ENCODE data around the gene SPDYE6. TPM values are rescaled to one million over a fixed set of nuclear protein-coding genes. Genes with fewer than 3 reads are reported as not detected.

SPDYE6 gene
- total RNA-seq, 1 donor from 2014 or later, result not detected

DNA sequence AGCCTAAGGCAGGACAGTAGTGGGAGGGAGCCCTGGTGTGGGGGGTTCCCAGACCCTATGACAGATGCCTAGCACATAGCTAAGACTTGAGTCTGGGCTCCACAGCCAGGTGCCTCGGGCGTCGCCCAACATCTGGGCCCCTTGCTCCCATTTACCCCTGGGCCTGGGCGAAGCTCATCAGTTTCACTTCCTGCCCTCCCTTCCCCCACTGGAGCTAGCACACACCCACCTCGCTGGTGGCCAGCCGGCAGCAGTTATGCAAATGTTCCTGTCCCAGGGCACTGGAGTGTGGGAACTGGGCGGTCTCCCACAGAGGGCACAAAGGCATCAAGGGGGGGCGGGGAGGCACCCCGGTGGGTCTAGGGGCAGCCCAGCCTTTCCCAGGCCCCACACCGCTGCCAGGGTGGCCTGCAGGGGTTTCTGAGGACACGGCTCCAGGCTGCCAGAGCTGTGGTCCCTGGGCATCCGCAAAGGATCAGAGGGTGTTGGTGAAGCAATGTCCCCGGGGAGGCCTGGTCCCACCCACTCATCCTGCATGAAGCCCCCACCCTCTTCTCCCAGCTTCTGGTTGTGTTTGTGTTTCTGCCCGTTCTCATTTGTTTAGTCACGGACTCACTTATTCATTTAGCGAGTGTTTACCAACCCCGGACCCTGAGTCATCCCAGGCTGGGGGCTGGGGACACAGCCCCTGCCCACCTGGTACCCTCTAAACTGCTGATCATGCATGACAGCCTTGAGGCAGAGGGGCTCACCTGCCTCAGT is 49.1 kb downstream of the SPDYE6 start:
- Mint-ChIP-seq H3K9me3 (ENCODE audit: unreplicated experiment) (no peaks in the 10 kb centered on the region), H3K36me3 (ENCODE audit: unreplicated experiment) (peaks cover 7% of the 10 kb centered on the region), H3K27ac (ENCODE audit: unreplicated experiment) (peak overlapping the region; percentile 79), H3K4me1 (ENCODE audit: unreplicated experiment) (peaks cover 51% of the 10 kb centered on the region), H3K4me3 (ENCODE audit: unreplicated experiment) (no peak overlapping the region), H3K27me3 (ENCODE audit: unreplicated experiment) (no peaks in the 10 kb centered on the region)
- TF ChIP-seq, protein P1, sequence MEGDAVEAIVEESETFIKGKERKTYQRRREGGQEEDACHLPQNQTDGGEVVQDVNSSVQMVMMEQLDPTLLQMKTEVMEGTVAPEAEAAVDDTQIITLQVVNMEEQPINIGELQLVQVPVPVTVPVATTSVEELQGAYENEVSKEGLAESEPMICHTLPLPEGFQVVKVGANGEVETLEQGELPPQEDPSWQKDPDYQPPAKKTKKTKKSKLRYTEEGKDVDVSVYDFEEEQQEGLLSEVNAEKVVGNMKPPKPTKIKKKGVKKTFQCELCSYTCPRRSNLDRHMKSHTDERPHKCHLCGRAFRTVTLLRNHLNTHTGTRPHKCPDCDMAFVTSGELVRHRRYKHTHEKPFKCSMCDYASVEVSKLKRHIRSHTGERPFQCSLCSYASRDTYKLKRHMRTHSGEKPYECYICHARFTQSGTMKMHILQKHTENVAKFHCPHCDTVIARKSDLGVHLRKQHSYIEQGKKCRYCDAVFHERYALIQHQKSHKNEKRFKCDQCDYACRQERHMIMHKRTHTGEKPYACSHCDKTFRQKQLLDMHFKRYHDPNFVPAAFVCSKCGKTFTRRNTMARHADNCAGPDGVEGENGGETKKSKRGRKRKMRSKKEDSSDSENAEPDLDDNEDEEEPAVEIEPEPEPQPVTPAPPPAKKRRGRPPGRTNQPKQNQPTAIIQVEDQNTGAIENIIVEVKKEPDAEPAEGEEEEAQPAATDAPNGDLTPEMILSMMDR (IDR thresholded peaks at IDR 0.05), result no peak
- peak; percentile 93 for DNase-seq (ENCODE audit: extremely low spot score, unreplicated experiment)

GRCh38 chr7:102305414-102306268 is 50.6 kb downstream of the SPDYE6 start:
- Mint-ChIP-seq H3K27ac (ENCODE audit: unreplicated experiment) (peak overlapping the region; percentile 79), H3K4me3 (ENCODE audit: unreplicated experiment) (no peak overlapping the region), H3K27me3 (ENCODE audit: unreplicated experiment) (no peaks in the 10 kb centered on the region), H3K9me3 (ENCODE audit: unreplicated experiment) (no peaks in the 10 kb centered on the region), H3K4me1 (ENCODE audit: unreplicated experiment) (peaks cover 57% of the 10 kb centered on the region), H3K36me3 (ENCODE audit: unreplicated experiment) (peaks cover 5% of the 10 kb centered on the region)
- DNase-seq (ENCODE audit: extremely low spot score, unreplicated experiment), result no peak
- TF ChIP-seq, protein P1 (IDR thresholded peaks at IDR 0.05), result no peak

GRCh38 chr7:102304668-102305067 is 51.6 kb downstream of the SPDYE6 start:
- H3K27ac Mint-ChIP-seq (ENCODE audit: unreplicated experiment), result peak overlapping the region; percentile 80
- TF ChIP-seq, protein P1 (IDR thresholded peaks at IDR 0.05), result no peak
- peaks cover 4% of the 10 kb centered on the region for H3K36me3 Mint-ChIP-seq (ENCODE audit: unreplicated experiment)
- no peak for DNase-seq (ENCODE audit: extremely low spot score, unreplicated experiment)
- H3K4me3 Mint-ChIP-seq (ENCODE audit: unreplicated experiment), result no peak overlapping the region
- no peaks in the 10 kb centered on the region for H3K27me3 Mint-ChIP-seq (ENCODE audit: unreplicated experiment)
- no peaks in the 10 kb centered on the region for H3K9me3 Mint-ChIP-seq (ENCODE audit: unreplicated experiment)
- H3K4me1 Mint-ChIP-seq (ENCODE audit: unreplicated experiment), result peaks cover 57% of the 10 kb centered on the region

- peaks cover 57% of the 10 kb centered on the region for H3K4me1 Mint-ChIP-seq (ENCODE audit: unreplicated experiment)
- no peaks in the 10 kb centered on the region for H3K9me3 Mint-ChIP-seq (ENCODE audit: unreplicated experiment)
- no peak for DNase-seq (ENCODE audit: extremely low spot score, unreplicated experiment)
- H3K36me3 Mint-ChIP-seq (ENCODE audit: unreplicated experiment), result peaks cover 2% of the 10 kb centered on the region
- TF ChIP-seq, protein P1 (IDR thresholded peaks at IDR 0.05), result no peak
- no peaks in the 10 kb centered on the region for H3K27me3 Mint-ChIP-seq (ENCODE audit: unreplicated experiment)
- H3K4me3 Mint-ChIP-seq (ENCODE audit: unreplicated experiment), result no peak overlapping the region
- H3K27ac Mint-ChIP-seq (ENCODE audit: unreplicated experiment), result peak overlapping the region; percentile 80
Observed at GRCh38 chr7:102303669-102304422, 52.4 kb downstream of the SPDYE6 start.

Data from osteocyte (in vitro differentiated cells).